Activated CD8-positive, alpha-beta memory T cell treated with anti-CD3 and anti-CD28 coated beads, Interleukin-2, amount 10 ng/mL, durations not matched to agents 7 days and 5 days (primary cell): Measurements from ENCODE around the gene RPS21. TPM values are rescaled to one million over a fixed set of nuclear protein-coding genes. Genes with fewer than 3 reads are reported as not detected.

Experiments used
- ATAC-seq: fragments of 150-1000 bp; cut with Tn5 transposase; one replicate; pipeline ENCODE4 v1.10.0; 2021; ENCODE audit warnings: moderate library complexity
- CTCF ChIA-PET: fragments of 350-600 bp; sonication (Branson Sonifier 250); formaldehyde crosslinking; loops from one replicate; lab custom pipeline; 2021; ENCODE audit warnings: antibody characterized with exemption; lab: Charles Lee
- DNase-seq: peaks from one replicate; pipeline ENCODE4 v3.0.0-alpha.2; 2020
- H3K27ac Mint-ChIP-seq: one replicate; pipeline ENCODE4 v1.8.0; 2021; ENCODE audit warnings: mild to moderate bottlenecking, mixed read lengths
- H3K27me3 Mint-ChIP-seq: one replicate; pipeline ENCODE4 v1.8.0; 2021; ENCODE audit warnings: mixed read lengths
- H3K36me3 Mint-ChIP-seq: one replicate; pipeline ENCODE4 v1.8.0; 2021; ENCODE audit warnings: mild to moderate bottlenecking, mixed read lengths
- H3K4me1 Mint-ChIP-seq: one replicate; pipeline ENCODE4 v1.8.0; 2021; ENCODE audit warnings: mixed read lengths
- H3K4me3 Mint-ChIP-seq: one replicate; pipeline ENCODE4 v1.8.0; 2021; ENCODE audit warnings: mild to moderate bottlenecking, moderate library complexity, mixed read lengths
- H3K9me3 Mint-ChIP-seq: one replicate; pipeline ENCODE4 v1.8.0; 2022; ENCODE audit warnings: low read depth, mixed read lengths
- total RNA-seq, 2 experiments: library from RNA; stranded (reverse); gene quantifications; one replicate each; pipeline ENCODE4 v1.2.3, GENCODE V29; 2021

The RPS21 gene
- total RNA-seq, 2 experiments from 2014 or later, result 1,634 to 1,703 TPM

- Mint-ChIP-seq H3K36me3 (no peaks in the 10 kb centered on the region), H3K4me3 (no peak overlapping the region), H3K27me3 (peaks cover 19% of the 10 kb centered on the region), H3K4me1 (no peaks in the 10 kb centered on the region), H3K9me3 (no peaks in the 10 kb centered on the region), H3K27ac (no peak overlapping the region)
- ATAC-seq (no peak), DNase-seq (no peak)
- CTCF ChIA-PET, result no interaction called here
Measured at GRCh38 chr20:62430866-62431447, 44.1 kb downstream of the RPS21 start.

- Mint-ChIP-seq H3K27ac (no peak overlapping the region), H3K36me3 (no peaks in the 10 kb centered on the region), H3K27me3 (peaks cover 19% of the 10 kb centered on the region), H3K4me3 (no peak overlapping the region), H3K9me3 (no peaks in the 10 kb centered on the region), H3K4me1 (no peaks in the 10 kb centered on the region)
- CTCF ChIA-PET, result no interaction called here
- DNase-seq (no peak), ATAC-seq (no peak)
Measured at GRCh38 chr20:62433658-62434497, 47.0 kb downstream of the RPS21 start.

- Mint-ChIP-seq H3K27ac (no peak overlapping the region), H3K4me1 (no peaks in the 10 kb centered on the region)
- no peak for DNase-seq
Measured at GRCh38 chr20:62436692-62437091, 49.8 kb downstream of the RPS21 start.

GRCh38 chr20:62437496-62437895 is 50.6 kb downstream of the RPS21 start:
- no peak overlapping the region for H3K4me3 Mint-ChIP-seq
- H3K4me1 Mint-ChIP-seq, result no peaks in the 10 kb centered on the region
- CTCF ChIA-PET, result interaction anchor here (0.6 kb wide), 1 partner anchor 354 kb away, joined by 3 read pairs; no protein-coding TSS in a partner anchor
- H3K27me3 Mint-ChIP-seq, result peaks cover 25% of the 10 kb centered on the region
- no peak for DNase-seq
- H3K9me3 Mint-ChIP-seq, result no peaks in the 10 kb centered on the region
- no peaks in the 10 kb centered on the region for H3K36me3 Mint-ChIP-seq
- H3K27ac Mint-ChIP-seq, result no peak overlapping the region
- ATAC-seq, result no peak

More at GRCh38 chr20:62436692-62437091, 49.8 kb downstream of the RPS21 start:
- Mint-ChIP-seq H3K4me3 (no peak overlapping the region), H3K36me3 (no peaks in the 10 kb centered on the region), H3K27me3 (peaks cover 25% of the 10 kb centered on the region), H3K9me3 (no peaks in the 10 kb centered on the region)
- CTCF ChIA-PET, result no interaction called here
- no peak for ATAC-seq

- DNase-seq (no peak), ATAC-seq (no peak)
- CTCF ChIA-PET, result interaction anchor here (0.6 kb wide), 1 partner anchor 353 kb away, joined by 3 read pairs; no protein-coding TSS in a partner anchor
- Mint-ChIP-seq H3K9me3 (no peaks in the 10 kb centered on the region), H3K36me3 (no peaks in the 10 kb centered on the region), H3K4me3 (no peak overlapping the region), H3K4me1 (no peaks in the 10 kb centered on the region), H3K27ac (no peak overlapping the region), H3K27me3 (peaks cover 25% of the 10 kb centered on the region)
Measured at GRCh38 chr20:62437927-62438326, 51.0 kb downstream of the RPS21 start.

Other genes with a start within 250 kb of the RPS21 start
- 100 to 1,000 TPM; 287 to 359 TPM for gene PSMA7, start 243.7 kb upstream of the RPS21 start, total RNA-seq
- gene SS18L1, start 243.3 kb upstream of the RPS21 start, total RNA-seq, result 10 to 100 TPM; 19.5 to 23.0 TPM
- 10 to 100 TPM; 34.0 to 40.1 TPM for gene MTG2, start 204.1 kb upstream of the RPS21 start, total RNA-seq
- gene HRH3, start 166.8 kb upstream of the RPS21 start, total RNA-seq, result not detected
- 10 to 100 TPM; 27.1 TPM for gene OSBPL2, start 148.6 kb upstream of the RPS21 start, total RNA-seq
- 100 to 1,000 TPM; 105 to 133 TPM for gene ADRM1, start 84.1 kb upstream of the RPS21 start, total RNA-seq
- gene LAMA5, start 19.8 kb upstream of the RPS21 start, total RNA-seq, result 1 to 10 TPM in 1 of 2 experiments, under 1 TPM in 1; 0.99 to 1.9 TPM
- gene CABLES2, start 20.2 kb downstream of the RPS21 start, total RNA-seq, result 10 to 100 TPM; 15.6 to 16.5 TPM
- gene RBBP8NL, start 40.4 kb downstream of the RPS21 start, total RNA-seq, result not detected
- gene GATA5, start 88.9 kb downstream of the RPS21 start, total RNA-seq, result not detected